Fibroblast of lung (primary cell): Measurements from ENCODE around the gene RIPOR3. TPM values are rescaled to one million over a fixed set of nuclear protein-coding genes. Genes with fewer than 3 reads are reported as not detected.

Source experiments
- DNase-seq, 2 donors: peaks; one replicate each; pipeline versions ENCODE4 v3.0.0 to v3.0.0-alpha.2; 2010; ENCODE audit warnings: low read depth in 2 of 2
- H2AFZ ChIP-seq: 2 replicates; pipeline ENCODE4 v1.5.1; 2012; ENCODE audit warnings: low read length, control low read depth, inconsistent platforms
- H3K27ac ChIP-seq: 2 replicates; pipeline ENCODE4 v1.5.1; 2011; ENCODE audit warnings: low read length, control low read depth; ENCODE audit not compliant: insufficient read depth
- H3K27me3 ChIP-seq: 2 replicates; pipeline ENCODE4 v1.5.1; 2011; ENCODE audit warnings: mild to moderate bottlenecking, low read length; ENCODE audit not compliant: control insufficient read depth, insufficient read depth
- H3K36me3 ChIP-seq: 2 replicates; pipeline ENCODE4 v1.5.1; 2011; ENCODE audit warnings: low read length; ENCODE audit not compliant: control insufficient read depth, insufficient read depth
- H3K4me1 ChIP-seq: 2 replicates; pipeline ENCODE4 v1.5.1; 2011; ENCODE audit warnings: low read length; ENCODE audit not compliant: control insufficient read depth, insufficient read depth; ENCODE audit errors: extremely low read depth
- H3K4me2 ChIP-seq: 2 replicates; pipeline ENCODE4 v1.5.1; 2011; ENCODE audit warnings: low read length, control low read depth; ENCODE audit not compliant: insufficient read depth; ENCODE audit errors: extremely low read depth
- H3K4me3 ChIP-seq, 4 experiments: fragments of 200-600 bp in 1 of 4; sonication (generic) in 1 of 4; replicated peaks in 1 of 4; 2 replicates each; pipeline ENCODE4 v1.5.1; 2011 to 2016; ENCODE audit warnings: low read length in 4 of 4, low read depth in 3 of 4, mild to moderate bottlenecking in 3 of 4, control low read depth in 2 of 4, inconsistent platforms in 1 of 4, mixed read lengths in 1 of 4; ENCODE audit not compliant: insufficient read depth in 1 of 4; ENCODE audit errors: control extremely low read depth in 1 of 4
- H3K79me2 ChIP-seq: 2 replicates; pipeline ENCODE4 v1.5.1; 2012; ENCODE audit warnings: mild to moderate bottlenecking, low read length, inconsistent platforms; ENCODE audit not compliant: control insufficient read depth, insufficient read depth
- H3K9ac ChIP-seq: 2 replicates; pipeline ENCODE4 v1.5.1; 2011; ENCODE audit warnings: mild to moderate bottlenecking, low read length, control low read depth; ENCODE audit not compliant: insufficient read depth
- H3K9me3 ChIP-seq: 2 replicates; pipeline ENCODE4 v1.5.1; 2012; ENCODE audit warnings: low read depth, low read length; ENCODE audit not compliant: control insufficient read depth, insufficient read depth
- H4K20me1 ChIP-seq: 2 replicates; pipeline ENCODE4 v1.5.1; 2011; ENCODE audit warnings: low read length; ENCODE audit not compliant: control insufficient read depth, insufficient read depth; ENCODE audit errors: extremely low read depth
- EZH2 ChIP-seq: IDR thresholded peaks from 2 replicates; pipeline ENCODE4 v1.5.1; 2012; ENCODE audit warnings: low read length, control low read depth, mild to moderate bottlenecking; ENCODE audit errors: missing control alignments
- polyA plus RNA-seq, 2 donors: library from polyadenylated mRNA; depleted of rRNA in 1 of 2; stranded (reverse) in 1 of 2; unstranded in 1 of 2; fragments of >200 nt; gene quantifications; 2 replicates each; pipeline ENCODE4 v1.2.1, GENCODE V29; 2011 to 2012; ENCODE audit warnings: missing spikeins in 1 of 2
- total RNA-seq: library from RNA; depleted of rRNA; stranded (reverse); fragments of >200 nt; gene quantifications from 2 replicates; pipeline ENCODE4 v1.2.1, GENCODE V29; 2014
- TF ChIP-seq, protein P1 (sequence below), 2 donors: IDR thresholded peaks in 1 of 2; conservative IDR thresholded peaks in 1 of 2; 1 replicate in 1 of 2; 2 replicates in 1 of 2; pipeline ENCODE4 v1.5.1; 2011 to 2012; ENCODE audit warnings: low read length in 2 of 2, control low read depth in 1 of 2, inconsistent platforms in 1 of 2, low read depth in 1 of 2, mild to moderate bottlenecking in 1 of 2

Gene RIPOR3
- total and polyA plus RNA-seq, 2 donors (not counting 1 experiment from before 2014, with no cell fraction given) = 2.0 to 4.1 TPM

DNA sequence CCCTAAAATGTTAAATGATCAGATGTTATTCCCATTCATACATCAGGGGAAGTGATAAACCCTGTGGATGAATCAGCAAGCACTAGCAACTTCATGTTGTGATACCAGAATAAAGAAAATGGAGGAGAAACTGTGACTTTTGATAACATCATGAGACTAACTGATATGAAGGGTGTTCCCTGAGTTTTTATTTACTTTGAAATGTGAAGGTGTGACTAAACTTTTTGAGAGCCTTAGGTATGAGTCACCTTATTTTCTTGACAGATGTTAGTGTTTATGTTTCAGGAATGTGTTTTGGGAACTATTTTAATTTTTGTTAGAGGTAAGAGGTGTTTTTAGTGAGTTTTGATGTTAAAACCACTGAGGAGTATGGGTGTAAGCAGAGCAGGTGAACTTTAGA lies 44.5 kb upstream of the RIPOR3 start:
- no peak overlapping the region for H2AFZ ChIP-seq
- H3K36me3 ChIP-seq = no peaks in the 10 kb centered on the region
- no peaks in the 10 kb centered on the region for H4K20me1 ChIP-seq
- no peak overlapping the region for H3K27ac ChIP-seq
- peaks cover 2% of the 10 kb centered on the region for H3K4me1 ChIP-seq
- no peaks in the 10 kb centered on the region for H3K79me2 ChIP-seq
- H3K4me3 ChIP-seq = no peak overlapping the region
- H3K9ac ChIP-seq = no peak overlapping the region
- H3K9me3 ChIP-seq = no peaks in the 10 kb centered on the region
- no peak overlapping the region for H3K4me2 ChIP-seq
- no peak for DNase-seq
- peaks cover 5% of the 10 kb centered on the region for H3K27me3 ChIP-seq
- no peak for TF ChIP-seq EZH2
- TF ChIP-seq, protein P1, sequence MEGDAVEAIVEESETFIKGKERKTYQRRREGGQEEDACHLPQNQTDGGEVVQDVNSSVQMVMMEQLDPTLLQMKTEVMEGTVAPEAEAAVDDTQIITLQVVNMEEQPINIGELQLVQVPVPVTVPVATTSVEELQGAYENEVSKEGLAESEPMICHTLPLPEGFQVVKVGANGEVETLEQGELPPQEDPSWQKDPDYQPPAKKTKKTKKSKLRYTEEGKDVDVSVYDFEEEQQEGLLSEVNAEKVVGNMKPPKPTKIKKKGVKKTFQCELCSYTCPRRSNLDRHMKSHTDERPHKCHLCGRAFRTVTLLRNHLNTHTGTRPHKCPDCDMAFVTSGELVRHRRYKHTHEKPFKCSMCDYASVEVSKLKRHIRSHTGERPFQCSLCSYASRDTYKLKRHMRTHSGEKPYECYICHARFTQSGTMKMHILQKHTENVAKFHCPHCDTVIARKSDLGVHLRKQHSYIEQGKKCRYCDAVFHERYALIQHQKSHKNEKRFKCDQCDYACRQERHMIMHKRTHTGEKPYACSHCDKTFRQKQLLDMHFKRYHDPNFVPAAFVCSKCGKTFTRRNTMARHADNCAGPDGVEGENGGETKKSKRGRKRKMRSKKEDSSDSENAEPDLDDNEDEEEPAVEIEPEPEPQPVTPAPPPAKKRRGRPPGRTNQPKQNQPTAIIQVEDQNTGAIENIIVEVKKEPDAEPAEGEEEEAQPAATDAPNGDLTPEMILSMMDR (conservative IDR thresholded peaks at IDR 0.05 in 1 of 2, IDR thresholded peaks at IDR 0.05 in 1 of 2; ENCODE audit: low read depth in 1 of 2, low read length in 2 of 2) = no peak

DNA sequence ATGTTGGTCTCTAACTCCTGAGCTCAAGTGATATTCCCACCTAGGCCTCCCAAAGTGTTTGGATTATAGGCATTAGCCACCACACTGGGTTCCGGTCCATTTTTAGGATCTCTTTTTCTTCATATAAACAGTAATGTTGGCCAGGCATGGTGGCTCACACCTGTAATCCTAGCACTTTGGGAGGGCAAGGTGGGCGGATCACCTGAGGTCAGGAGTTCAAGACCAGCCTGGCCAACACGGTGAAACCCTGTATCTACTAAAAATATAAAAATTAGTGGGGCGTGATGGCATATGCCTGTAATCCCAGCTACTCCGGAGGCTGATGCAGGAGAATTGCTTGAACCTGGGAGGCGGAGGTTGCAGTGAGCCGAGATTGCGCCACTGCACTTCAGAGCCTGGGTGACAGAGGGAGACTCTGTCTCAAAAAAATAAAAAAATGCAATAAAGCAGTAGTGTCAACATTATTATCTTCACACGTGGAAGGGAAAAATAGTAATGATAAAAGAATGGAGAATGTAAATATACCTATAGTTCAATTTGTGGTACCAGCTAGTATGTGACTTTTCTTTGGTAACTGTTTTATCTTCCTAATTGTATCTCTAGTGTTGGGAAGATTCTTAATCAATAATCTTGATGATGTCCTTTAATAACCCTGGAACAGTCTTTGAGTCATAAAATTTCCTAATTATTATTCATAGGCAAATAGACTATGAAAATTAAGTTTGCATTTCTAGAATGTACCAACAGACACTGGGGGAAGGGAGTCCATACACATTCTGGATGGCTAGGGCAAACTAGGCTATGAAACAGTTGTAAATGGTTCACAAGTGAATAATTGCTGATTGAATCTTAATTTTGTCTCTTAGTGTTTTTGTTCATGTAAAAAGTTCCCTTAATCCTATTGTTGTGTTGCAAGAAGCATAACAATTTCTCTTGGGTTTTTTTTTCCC lies 43.7 kb upstream of the RIPOR3 start:
- H3K4me3 ChIP-seq = no peak overlapping the region
- H3K27me3 ChIP-seq = peaks cover 5% of the 10 kb centered on the region
- H3K36me3 ChIP-seq = no peaks in the 10 kb centered on the region
- no peak overlapping the region for H2AFZ ChIP-seq
- H3K4me2 ChIP-seq = no peak overlapping the region
- H3K4me1 ChIP-seq = peaks cover 5% of the 10 kb centered on the region
- no peaks in the 10 kb centered on the region for H4K20me1 ChIP-seq
- no peak overlapping the region for H3K9ac ChIP-seq
- no peak for TF ChIP-seq EZH2
- TF ChIP-seq, protein P1 (conservative IDR thresholded peaks at IDR 0.05 in 1 of 2, IDR thresholded peaks at IDR 0.05 in 1 of 2; ENCODE audit: low read depth in 1 of 2, low read length in 2 of 2) = no peak
- H3K27ac ChIP-seq = no peak overlapping the region
- no peak for DNase-seq
- H3K79me2 ChIP-seq = no peaks in the 10 kb centered on the region
- H3K9me3 ChIP-seq = no peaks in the 10 kb centered on the region

DNA sequence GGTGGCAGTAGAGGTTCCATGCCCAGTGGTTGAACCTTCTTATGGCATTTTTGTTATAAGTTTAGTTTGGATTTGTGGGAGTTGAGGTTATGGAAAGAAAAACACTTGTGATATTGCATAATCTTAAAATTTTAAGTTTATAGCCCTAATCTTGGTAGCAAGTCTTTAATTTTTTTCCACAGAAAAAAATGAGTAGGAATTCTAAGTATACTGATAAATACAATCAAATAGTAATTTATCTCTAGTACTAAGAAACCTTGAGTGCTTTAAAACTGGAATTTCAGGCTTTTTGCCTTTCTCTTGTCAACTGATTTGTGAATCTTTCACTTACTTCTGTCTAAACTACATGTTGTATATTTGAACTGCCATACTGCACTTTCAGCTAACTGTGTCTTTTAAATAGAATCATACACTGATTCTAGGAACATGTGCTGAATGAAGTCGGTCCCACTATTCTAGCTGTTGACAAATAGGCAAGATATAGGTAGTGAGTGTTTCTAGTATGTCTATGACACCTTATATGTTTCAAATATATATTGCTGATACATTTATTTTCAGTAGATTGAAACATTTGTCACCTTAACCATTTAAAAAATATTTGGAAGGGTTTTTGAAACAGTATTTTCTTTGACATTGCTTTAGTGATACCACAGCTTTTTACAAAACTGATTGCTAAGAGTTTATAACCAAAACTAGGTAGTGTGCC lies 42.5 kb upstream of the RIPOR3 start:
- Histone ChIP-seq H3K4me3 (no peak overlapping the region), H4K20me1 (no peaks in the 10 kb centered on the region), H3K4me1 (peaks cover 5% of the 10 kb centered on the region), H3K27ac (no peak overlapping the region), H3K79me2 (no peaks in the 10 kb centered on the region), H3K4me2 (no peak overlapping the region), H3K27me3 (peaks cover 5% of the 10 kb centered on the region), H3K9me3 (no peaks in the 10 kb centered on the region), H3K36me3 (no peaks in the 10 kb centered on the region), H3K9ac (no peak overlapping the region), H2AFZ (no peak overlapping the region)
- DNase-seq = no peak
- TF ChIP-seq, protein P1 (conservative IDR thresholded peaks at IDR 0.05 in 1 of 2, IDR thresholded peaks at IDR 0.05 in 1 of 2; ENCODE audit: low read depth in 1 of 2, low read length in 2 of 2) = no peak
- TF ChIP-seq EZH2 = no peak
